Testis (tissue), 2 donors: ENCODE data around the gene TMCC3.

Source experiments
- CTCF ChIP-seq, 3 experiments: fragments of 450-650 bp in 2 of 3; fragments of 200-600 bp in 1 of 3; sonication (generic) in 1 of 3; IDR thresholded peaks; one replicate each; pipeline ENCODE4 v1.5.1; 2016 to 2019; ENCODE audit warnings: antibody characterized with exemption in 3 of 3, mild to moderate bottlenecking in 2 of 3, moderate library complexity in 1 of 3
- POLR2A ChIP-seq: fragments of 450-650 bp; IDR thresholded peaks from one replicate; pipeline ENCODE4 v1.6.1; 2017; ENCODE audit warnings: antibody characterized with exemption, mild to moderate bottlenecking, moderate library complexity

GRCh38 chr12:94667031-94667540, 16.7 kb upstream of the TMCC3 start:
- TF ChIP-seq POLR2A (no peak), CTCF (IDR thresholded peaks at IDR 0.05) (no peak)
